Tibial artery (tissue), 4 donors: Measurements from ENCODE around the gene UNC93A.
"Not testable (repeated sequence)": the region's sequence is repeated elsewhere in the genome, so short reads cannot be mapped to it uniquely, and the experiment has no call there.

Experiments
- DNase-seq, 2 donors: peaks; one replicate each; pipeline ENCODE4 v3.0.0-alpha.2; 2019
- H3K27ac ChIP-seq, 2 donors: fragments of 200-600 bp; sonication (generic) in 1 of 2; 1 replicate in 1 of 2; 2 replicates in 1 of 2; pipeline ENCODE4 v1.5.1; 2018 to 2019; ENCODE audit warnings: mild to moderate bottlenecking in 1 of 2
- H3K27me3 ChIP-seq, 2 donors: fragments of 200-600 bp; sonication (generic) in 1 of 2; one replicate each; pipeline versions ENCODE4 v1.5.1 to v1.6.0; 2016 to 2019
- H3K36me3 ChIP-seq, 3 donors: fragments of 200-600 bp; sonication (generic) in 2 of 3; one replicate each; pipeline ENCODE4 v1.5.1; 2016 to 2019; ENCODE audit warnings: mild to moderate bottlenecking in 2 of 3
- H3K4me1 ChIP-seq, 4 donors: fragments of 200-600 bp; sonication (generic) in 2 of 4; 1 replicate in 3 of 4; 2 replicates in 1 of 4; pipeline ENCODE4 v1.5.1; 2016 to 2019
- H3K4me3 ChIP-seq, 2 donors: fragments of 200-600 bp; sonication (generic) in 1 of 2; 1 replicate in 1 of 2; 2 replicates in 1 of 2; pipeline ENCODE4 v1.5.1; 2018 to 2019; ENCODE audit warnings: mild to moderate bottlenecking in 2 of 2
- H3K9me3 ChIP-seq, 3 donors: fragments of 200-600 bp; sonication (generic) in 1 of 3; one replicate each; pipeline ENCODE4 v1.5.1; 2016 to 2019
- intact Hi-C: fragments of 100-400 bp; cut with DNase I; formaldehyde crosslinking; loops from one replicate; pipeline ENCODE4 v1.15.0; 2023; ENCODE audit warnings: low total_unique reads
- TF ChIP-seq, protein P1 (sequence below), 2 experiments: fragments of 200-600 bp in 1 of 2; fragments of 450-650 bp in 1 of 2; IDR thresholded peaks; one replicate each; pipeline ENCODE4 v1.5.1; 2017 to 2019; ENCODE audit warnings: antibody characterized with exemption in 2 of 2, mild to moderate bottlenecking in 1 of 2, moderate library complexity in 1 of 2

Gene UNC93A

DNA sequence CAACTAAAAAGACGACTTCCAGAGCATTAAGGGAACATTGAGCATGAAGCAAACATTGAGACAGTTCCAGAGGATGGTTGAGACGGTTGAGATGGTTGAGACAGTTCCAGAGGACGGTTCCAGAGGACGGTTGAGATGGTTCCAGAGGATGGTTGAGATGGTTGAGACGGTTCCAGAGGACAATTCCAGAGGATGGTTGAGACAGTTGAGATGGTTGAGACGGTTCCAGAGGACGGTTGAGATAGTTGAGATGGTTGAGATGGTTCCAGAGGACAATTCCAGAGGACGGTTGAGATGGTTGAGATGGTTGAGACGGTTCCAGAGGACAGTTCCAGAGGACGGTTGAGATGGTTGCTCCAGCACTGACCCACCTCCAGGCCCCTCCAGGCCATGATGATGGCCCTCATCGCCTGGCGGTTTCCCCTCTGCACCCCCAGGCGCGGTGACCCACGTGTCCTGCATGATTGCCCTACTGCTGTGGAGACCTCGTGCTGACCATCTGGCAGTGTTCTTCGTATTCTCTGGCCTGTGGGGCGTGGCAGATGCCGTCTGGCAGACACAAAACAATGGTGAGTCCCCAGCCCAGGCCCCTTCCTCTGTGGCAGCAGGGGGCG, 16.3 kb downstream of the UNC93A start:
- TF ChIP-seq, protein P1, sequence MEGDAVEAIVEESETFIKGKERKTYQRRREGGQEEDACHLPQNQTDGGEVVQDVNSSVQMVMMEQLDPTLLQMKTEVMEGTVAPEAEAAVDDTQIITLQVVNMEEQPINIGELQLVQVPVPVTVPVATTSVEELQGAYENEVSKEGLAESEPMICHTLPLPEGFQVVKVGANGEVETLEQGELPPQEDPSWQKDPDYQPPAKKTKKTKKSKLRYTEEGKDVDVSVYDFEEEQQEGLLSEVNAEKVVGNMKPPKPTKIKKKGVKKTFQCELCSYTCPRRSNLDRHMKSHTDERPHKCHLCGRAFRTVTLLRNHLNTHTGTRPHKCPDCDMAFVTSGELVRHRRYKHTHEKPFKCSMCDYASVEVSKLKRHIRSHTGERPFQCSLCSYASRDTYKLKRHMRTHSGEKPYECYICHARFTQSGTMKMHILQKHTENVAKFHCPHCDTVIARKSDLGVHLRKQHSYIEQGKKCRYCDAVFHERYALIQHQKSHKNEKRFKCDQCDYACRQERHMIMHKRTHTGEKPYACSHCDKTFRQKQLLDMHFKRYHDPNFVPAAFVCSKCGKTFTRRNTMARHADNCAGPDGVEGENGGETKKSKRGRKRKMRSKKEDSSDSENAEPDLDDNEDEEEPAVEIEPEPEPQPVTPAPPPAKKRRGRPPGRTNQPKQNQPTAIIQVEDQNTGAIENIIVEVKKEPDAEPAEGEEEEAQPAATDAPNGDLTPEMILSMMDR (IDR thresholded peaks at IDR 0.05) = no peak

DNA sequence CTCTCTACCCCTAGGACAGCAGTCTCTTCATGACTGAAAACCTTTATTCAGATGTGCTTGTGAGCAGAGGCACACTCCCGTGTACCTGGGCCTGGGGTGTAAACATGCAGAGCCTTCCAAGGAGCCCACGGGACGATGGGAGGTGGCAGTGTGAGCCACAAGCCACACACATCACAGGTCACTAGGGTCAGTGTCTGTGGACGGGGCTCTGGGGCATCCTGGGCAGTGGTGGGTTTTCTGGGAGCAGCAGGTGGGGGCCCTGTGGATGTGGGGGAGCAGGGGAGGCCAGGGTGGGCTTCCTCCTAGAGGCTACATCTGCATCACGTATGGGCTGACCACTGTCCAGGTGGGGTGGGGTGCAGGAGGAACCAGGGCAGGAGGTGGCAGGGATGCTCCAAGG, 17.1 kb downstream of the UNC93A start:
- intact Hi-C loops = no loop called here
- no peak overlapping the region for H3K27ac ChIP-seq
- no peaks in the 10 kb centered on the region for H3K9me3 ChIP-seq
- no peaks in the 10 kb centered on the region for H3K36me3 ChIP-seq
- no peaks in the 10 kb centered on the region for H3K4me1 ChIP-seq
- H3K4me3 ChIP-seq = no peak overlapping the region
- peaks cover 0 to 19% of the 10 kb centered on the region in 2 donors for H3K27me3 ChIP-seq
- TF ChIP-seq, protein P1 (IDR thresholded peaks at IDR 0.05) = no peak
- DNase-seq = no peak

More for the DNA sequence above, 16.3 kb downstream of the UNC93A start:
- no peak overlapping the region for H3K27ac ChIP-seq
- DNase-seq = no peak
- H3K4me3 ChIP-seq = no peak overlapping the region
- H3K4me1 ChIP-seq = no peaks in the 10 kb centered on the region
- peaks cover 0 to 16% of the 10 kb centered on the region in 2 donors for H3K27me3 ChIP-seq
- H3K36me3 ChIP-seq = no peaks in the 10 kb centered on the region
- intact Hi-C loops = no loop called here
- no peaks in the 10 kb centered on the region for H3K9me3 ChIP-seq

DNA sequence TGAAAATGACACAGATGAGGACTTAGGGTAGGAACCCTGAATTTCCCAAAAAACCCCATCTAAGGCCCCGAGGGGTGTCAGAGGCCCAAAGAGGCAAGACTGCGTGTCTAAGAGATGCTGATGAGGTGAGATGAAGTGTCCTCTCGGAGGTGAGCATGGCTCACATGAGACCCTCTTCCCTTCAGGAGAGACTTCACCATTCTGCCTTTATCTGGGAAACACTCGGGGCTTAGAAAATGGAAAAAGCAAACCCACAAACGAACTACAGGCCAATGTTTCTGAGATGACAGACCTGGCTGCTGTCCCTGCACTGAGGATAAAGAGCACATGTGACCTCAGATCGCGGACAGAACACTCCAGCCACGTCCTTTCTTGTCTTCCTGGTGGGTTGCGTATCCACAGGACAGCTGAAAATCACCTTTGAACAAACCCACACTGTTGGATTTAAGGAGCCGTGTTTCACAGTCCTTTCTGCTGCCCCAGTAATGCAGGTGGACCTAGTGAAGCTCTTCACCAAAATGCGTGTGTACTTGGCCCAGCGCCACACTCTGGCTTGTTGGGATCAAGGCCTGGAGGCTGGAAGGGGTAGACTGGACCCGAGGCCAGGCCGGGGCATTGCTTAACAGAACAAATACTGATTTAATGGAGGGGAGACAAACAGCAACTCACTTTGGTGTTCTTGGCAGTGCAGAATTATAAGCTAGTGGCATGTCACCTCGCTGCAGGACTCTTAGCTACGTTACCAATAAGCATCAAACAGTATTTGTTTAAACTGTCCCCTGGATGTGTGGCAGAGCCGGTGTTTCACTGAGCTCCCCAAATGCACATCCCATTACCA, 18.5 kb downstream of the UNC93A start:
- H3K27me3 ChIP-seq = peaks cover 0 to 20% of the 10 kb centered on the region in 2 donors
- intact Hi-C loops, H3K36me3 ChIP-seq, H3K4me1 ChIP-seq, DNase-seq, H3K9me3 ChIP-seq, H3K27ac ChIP-seq, H3K4me3 ChIP-seq: not testable (repeated sequence)

DNA sequence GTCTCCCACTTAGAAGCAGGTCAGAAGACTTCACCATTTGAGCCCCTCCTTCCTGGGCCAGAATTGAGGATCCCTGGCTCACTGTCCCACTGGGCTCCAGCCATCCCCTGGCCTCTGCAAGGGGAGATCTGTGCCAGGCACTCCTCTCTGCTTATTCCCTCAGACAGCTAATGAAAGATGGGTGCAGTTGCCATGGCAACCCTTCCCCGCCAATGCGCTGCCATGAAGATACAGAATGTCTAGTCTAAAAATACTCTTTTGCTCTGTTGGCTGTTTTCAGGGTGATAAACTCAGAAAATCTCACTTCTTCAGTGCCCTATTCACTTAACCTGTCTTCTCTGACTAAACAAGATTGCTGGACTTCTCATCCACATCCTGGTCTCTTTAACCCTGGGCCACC, 20.2 kb downstream of the UNC93A start:
- Histone ChIP-seq H3K4me1 (no peaks in the 10 kb centered on the region), H3K9me3 (no peaks in the 10 kb centered on the region), H3K27me3 (peaks cover 0 to 17% of the 10 kb centered on the region in 2 donors), H3K36me3 (no peaks in the 10 kb centered on the region), H3K27ac (no peak overlapping the region), H3K4me3 (no peak overlapping the region)
- no peak for DNase-seq
- intact Hi-C loops = no loop called here
- TF ChIP-seq, protein P1 (IDR thresholded peaks at IDR 0.05) = no peak

DNA sequence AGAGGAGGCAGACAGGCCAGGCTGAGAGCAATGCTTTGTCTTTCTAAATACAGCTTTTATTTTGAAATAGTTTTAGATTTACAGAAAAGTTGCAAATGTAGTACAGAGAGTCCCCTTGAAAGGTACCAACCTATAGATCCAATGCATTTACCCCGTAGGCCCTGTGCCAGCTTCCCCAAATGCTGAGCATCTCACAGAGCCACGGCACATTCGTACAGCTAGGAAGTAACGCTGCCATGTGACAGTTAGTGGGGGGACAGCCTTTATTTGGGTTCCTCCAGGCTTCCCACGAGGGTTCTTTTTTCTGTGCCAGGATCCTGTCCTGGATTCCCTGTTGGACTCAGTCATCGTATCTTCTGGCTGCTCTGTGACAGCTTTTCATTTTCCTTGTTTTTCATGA, 20.6 kb downstream of the UNC93A start:
- DNase-seq, H3K4me1 ChIP-seq, H3K27ac ChIP-seq, H3K9me3 ChIP-seq, H3K36me3 ChIP-seq, intact Hi-C loops, H3K4me3 ChIP-seq: not testable (repeated sequence)
- peaks cover 0 to 20% of the 10 kb centered on the region in 2 donors for H3K27me3 ChIP-seq

DNA sequence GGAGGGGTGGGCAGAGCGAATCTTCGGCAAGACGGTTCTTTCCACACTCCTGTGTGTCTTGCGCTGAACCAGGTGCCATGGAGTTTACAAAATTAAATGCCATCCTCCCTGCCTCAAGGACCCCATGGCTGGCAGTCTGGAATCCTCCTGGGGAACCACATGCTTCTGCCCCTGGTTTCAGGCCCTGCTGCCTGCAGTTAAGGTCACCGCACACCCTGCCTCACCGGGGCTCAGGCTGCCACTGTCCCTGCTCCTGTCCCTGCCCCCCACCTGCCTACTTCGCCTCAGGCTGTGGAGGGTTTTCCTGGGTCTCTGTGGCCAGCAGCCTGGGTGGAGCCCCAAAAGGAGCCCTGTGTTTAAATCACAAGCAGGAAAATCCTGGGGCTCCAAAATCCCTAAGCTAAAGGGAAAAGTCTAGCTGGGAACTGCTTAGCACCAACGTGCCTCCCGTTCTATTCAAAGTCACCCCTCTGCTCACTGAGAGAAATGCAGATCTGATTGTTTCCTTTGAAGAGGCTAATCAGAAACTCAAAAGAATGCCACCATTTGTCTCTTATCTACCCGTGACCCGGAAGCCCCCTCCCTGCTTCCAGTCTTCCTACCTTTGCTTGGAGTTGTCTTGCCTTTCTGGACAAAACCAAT, 23.2 kb downstream of the UNC93A start:
- Histone ChIP-seq H3K9me3 (no peaks in the 10 kb centered on the region), H3K4me3 (no peak overlapping the region), H3K36me3 (no peaks in the 10 kb centered on the region), H3K27me3 (peaks cover 0 to 26% of the 10 kb centered on the region in 2 donors), H3K4me1 (no peaks in the 10 kb centered on the region), H3K27ac (no peak overlapping the region)
- TF ChIP-seq, protein P1 (IDR thresholded peaks at IDR 0.05) = no peak
- intact Hi-C loops = no loop called here
- DNase-seq = no peak
